Effector CD4-positive, alpha-beta T cell (primary cell): ENCODE measurements around the gene RABAC1.

Experiments used
- DNase-seq: peaks from one replicate; pipeline ENCODE4 v3.0.0-alpha.2; 2020

Gene RABAC1

DNA sequence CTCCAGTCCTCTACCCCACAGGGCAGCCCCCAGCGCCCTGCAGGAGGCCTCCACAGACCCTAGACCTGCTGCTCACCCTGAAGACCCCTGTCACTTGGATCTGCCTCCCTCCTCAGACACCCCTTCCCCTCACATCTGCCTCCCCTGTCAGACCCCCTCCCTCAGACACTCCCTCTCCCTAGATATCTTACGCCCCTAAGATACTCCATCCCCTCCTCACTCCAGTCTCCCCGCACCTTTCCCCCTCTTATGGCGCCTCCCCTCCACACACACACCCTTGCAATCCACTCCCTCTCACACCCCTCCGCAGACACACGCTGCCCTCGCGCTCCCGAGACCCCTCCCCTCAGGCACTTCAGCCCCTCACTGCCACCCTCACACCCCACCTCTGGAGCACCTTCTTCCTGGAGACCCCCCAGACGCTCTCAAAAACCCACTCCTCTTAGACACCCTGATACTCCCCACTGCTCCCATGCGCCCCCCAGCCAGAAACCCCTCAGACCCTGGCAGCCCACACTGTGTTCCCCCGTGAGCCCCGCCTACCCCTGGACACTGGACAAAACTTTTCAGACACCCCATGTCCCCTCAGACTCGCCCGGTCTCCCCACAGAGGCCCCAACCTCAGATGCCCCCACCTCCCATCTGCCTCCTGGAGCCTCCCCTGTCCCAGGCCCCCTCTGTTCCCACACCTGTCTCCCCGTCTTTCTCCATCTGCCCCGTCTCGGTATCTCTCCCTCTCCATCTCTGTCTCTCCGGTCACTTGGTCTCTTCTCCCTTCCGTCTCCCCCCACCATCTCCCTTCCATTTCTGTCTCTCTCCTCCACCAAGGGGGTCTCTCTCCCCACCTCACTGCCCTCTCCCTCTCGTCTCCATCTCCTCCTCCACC lies 45.3 kb downstream of the RABAC1 start:
- no peak for DNase-seq

DNA sequence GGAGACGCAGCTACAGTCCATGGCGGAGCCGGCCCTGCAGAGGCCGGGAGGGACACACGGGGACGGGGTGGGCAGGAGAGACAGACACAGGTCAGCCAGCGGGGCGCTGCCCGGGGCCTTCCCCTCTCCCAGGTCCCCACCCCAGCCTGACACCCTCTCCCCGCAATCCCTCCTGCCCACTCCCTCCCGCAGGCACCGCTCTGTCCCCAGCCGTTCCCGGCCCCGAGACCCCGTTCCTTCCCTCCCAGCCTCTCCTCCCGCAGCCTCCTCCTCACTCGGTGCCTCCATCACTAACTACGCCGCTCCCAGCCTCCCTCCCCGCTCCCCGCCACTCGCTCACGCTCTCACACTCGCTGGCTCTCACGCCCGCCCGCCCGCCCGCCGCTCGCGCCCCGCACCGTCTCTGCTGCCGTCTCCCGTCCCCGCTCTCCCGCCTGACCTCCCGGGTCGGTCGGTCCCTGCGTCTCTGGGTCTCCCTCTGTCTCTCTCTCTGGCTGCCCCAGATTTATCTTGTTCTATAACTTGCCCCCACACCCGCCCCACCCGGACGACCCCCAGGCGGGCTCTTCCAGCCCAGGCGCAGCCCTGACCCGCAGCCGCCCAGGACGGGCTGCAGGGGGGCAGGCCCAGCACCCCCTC lies 46.1 kb downstream of the RABAC1 start:
- DNase-seq = no peak

DNA sequence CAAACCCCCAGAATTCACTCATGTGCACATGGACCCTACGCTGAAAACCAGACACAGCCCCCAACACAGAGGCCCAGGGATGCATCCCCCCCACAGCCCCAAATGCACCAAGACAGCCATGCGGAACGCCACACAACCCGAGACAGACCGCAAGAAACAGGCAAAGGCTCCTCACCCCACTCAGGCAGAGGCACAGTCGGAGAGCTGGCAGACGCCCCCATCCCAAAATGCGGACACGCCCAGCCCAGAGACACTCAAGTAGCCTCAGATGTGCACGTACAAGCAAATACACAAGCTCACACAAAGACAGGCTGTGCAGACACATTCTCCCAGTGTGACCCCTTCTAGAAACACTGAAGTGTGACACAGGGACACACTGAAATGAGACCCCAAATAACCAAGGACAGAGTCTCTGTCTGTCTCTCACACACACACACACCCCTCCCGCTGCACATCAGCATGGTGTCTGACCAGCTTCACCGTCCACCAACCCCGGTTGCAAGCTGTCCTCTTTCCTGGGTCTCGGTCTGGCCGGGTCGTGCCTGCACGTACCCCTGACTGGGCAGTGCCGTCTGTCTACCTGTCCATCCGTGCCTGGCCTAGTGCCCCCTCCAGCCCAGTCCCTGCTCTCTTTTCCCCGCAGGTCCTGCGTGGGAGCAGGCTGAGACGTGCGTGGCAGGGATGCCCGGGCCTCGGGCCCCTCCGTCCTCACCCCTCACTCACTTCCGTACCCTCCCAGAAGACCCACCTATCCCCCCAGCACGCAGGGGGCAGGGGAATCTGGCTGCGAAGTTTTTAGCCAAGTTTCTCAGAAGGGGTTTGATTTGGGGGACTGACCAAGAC lies 47.0 kb downstream of the RABAC1 start:
- DNase-seq = no peak

DNA sequence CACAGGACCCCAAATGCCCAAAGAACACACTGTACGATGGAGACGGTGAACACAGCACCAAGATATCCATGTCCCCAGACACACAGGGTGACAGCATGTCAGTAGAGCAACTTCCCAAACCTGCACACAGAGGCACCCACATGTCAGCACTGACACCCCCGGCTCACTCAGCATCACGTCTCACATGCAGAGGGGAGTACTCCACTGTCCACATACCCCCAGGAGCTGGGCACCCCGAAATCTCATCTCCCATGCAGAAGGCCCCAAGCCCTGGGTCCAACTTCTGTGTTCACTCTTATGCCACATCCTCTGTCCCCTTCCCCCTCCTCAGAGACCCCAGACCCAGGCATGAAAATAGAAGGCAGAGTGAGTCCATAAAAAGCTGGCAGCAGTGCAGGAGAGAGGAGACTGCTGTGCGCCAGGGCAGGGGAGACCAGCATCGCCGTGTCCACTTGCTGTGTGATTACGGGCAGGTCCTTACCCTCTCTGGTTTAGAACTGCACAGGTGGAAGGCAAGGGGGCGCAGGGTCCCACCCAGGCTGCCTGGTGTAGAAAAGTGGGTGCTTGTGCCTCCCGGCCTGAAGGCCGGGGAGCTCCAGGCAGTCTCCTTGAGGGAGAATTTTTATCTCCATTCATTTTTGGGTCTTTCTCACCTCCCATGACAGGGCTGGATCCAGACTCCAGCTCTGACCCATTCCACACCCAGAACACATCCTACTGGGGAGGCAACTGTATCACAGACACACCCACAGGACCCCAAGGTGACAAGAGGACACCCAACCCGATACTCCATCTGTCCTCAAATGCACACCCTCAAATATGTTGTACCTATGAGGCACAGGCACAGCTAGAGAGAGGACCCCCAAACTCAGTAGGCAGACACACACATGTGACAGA lies 47.9 kb downstream of the RABAC1 start:
- no peak for DNase-seq

DNA sequence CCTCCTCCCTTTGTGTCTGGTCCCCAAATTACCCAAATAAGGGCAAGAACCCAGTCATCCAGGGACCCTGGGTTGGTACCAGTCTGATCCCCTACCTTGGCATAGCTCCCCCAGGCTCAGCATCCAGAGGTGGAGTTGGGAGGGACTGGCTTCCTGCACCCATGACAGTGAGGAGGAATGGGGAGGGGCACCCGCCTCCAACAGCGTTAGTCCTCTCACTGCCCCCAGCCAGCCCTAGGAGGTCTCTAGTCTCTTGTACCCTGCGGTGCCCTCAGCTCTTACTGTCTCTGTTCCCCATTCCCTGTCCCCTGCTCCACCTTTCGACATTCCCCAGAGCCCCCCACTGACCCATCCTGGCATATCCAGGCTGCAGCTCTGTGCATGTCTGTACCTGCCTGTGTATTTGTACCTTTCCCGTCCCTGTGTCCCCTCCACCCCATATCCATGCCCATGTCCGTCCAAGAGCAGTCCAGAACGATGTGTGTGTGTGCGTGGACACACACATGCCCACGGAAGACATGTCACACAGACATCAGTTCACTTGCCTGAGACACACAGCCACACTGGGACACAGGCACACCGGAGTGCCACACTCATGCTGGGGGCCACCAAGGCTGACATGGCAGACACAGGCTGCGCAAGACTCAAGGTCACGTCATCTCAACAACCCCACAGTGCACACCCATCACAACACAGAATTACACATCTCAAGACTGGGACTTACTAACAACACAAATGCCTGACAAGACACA lies 48.7 kb downstream of the RABAC1 start:
- DNase-seq = no peak

DNA sequence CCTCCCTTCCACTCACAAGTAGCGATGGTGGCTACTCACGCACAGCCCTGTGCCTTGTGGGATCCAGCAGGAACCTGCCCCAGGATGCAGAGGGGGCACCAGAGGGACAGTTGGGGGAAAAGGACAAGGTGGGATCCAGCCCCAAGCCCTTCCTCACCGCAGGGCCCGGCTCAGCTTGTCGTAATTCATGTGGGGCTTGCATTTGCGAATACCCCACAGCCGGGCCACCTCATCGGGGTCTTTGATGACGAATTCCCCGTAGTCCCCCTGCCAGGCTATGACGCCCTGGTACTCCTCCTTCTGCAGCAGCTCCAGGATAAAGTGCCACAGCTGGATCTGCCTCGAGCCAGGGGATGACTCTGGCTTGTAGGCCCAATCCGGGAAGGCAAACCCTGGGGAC lies 49.4 kb downstream of the RABAC1 start:
- no peak for DNase-seq

DNA sequence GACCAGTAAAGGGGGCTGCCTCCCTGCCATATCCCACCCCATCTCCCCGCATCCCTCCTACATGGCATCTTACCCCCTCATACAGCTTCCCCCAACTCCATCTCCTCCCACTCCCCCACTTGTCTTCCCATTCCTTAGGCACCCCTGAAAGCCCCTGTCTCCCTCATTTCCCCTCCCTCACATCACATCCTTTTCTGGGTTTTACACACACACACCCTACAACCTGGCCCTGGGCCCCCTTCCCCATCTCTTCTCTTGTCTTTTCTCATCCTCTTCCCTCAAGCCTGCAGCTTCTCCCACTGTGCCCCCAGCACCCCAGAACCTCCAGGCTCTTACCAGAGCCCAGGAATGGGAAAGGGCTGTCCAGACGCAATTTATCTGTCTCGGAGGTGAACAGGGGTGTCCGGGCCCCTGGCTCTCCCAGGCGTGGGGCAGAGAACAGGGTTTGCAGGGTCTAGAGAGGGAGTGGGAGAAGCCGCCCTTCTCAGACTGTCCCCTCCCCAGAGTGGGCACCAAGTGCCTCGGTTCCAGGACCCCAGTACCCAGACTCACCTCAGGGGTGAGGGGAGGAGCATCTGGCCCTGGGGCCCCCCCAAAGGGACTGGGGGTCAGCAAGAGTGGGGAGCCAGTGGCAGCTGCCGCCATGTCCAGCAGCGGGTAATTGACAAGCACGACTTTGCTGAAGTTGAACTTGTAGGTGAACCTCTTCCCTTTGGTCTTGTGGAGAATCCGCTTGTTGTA lies 50.2 kb downstream of the RABAC1 start:
- no peak for DNase-seq

DNA sequence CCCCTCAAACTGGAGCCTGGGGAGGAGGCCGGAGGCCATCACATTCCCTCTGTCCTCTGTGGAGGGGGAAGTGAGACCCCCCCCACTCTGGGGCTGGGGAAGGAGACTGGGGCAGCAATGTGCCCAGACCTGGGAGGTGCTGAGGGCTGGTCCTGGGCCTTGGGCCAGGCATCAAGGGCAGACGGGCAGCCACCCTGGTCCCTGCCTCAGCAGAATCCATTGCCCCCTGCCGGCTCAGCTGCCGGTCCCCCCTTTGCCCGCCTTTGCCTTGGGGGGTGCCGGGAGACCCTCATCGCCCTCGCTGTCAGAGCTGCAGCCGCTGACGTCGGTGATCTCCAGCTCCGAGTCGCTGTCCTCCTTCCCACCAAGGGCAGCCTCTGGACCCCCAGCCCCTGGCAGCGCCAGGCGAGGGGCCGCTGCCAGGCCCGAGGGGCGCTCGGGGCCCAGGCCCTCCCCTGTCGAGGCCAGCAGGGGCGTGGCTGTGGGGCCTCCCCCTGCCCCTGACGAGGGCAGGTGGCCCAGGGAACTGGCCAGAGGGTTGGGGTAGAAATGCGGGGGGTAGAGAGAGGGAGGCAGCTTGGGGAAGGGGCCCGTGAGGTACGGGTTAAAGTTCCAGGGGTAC lies 51.0 kb downstream of the RABAC1 start:
- DNase-seq = no peak

DNA sequence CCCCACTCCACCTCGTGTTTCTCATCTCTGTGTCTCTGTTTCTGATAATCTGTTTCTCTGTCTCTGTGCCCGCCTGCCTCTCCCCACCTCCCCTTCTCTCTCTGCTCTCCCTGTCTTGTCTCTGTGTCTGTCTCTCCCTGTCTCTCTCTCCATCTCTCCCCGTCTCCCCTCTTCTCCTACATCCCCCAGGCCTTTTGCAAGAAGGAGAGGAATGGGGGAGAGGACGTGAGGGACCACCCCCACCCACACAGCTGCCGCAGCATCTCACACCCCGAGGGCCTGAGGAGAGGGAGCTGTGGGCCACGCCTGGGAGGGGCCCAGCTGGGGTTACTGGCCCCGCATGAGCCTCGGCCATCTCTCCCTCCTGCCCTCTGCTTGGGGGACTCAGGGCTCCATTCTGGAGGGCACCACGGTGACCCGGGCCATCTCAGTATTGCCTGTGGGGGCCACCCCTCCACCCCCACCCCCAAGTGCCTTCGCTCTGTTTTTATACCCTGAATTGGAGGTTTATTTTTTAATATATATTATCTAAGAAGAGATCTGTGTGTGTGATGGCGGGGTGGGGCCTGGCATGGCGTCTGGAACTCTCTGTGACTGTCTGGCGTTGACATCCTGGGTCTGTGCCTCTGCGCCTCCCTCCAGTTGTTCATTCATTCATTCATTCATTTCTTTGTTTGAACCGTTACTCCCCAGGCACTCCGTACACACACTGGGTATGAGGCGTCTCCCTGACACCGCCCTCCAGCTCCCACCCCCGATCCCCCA lies 52.0 kb downstream of the RABAC1 start:
- no peak for DNase-seq
